ENCODE measurements around the gene SLC1A2. TPM values are rescaled to one million over a fixed set of nuclear protein-coding genes. Genes with fewer than 3 reads are reported as not detected.

The SLC1A2 gene
- total RNA-seq, 2 donors from 2014 or later, result 7.1 to 13.5 TPM

GRCh38 chr11:35265755-35266454 is 153.5 kb downstream of the SLC1A2 start:
- Histone ChIP-seq H3K36me3 (ENCODE audit: control insufficient read depth, insufficient read depth, low read length) (no peaks in the 10 kb centered on the region), H3K4me3 (ENCODE audit: low read length) (no peak overlapping the region), H3K9me3 (ENCODE audit: control insufficient read depth, low read length) (no peaks in the 10 kb centered on the region), H3K27ac (ENCODE audit: low read depth, low read length) (no peak overlapping the region), H3K27me3 (ENCODE audit: control insufficient read depth, insufficient read depth, low read length, poor library complexity, severe bottlenecking) (no peaks in the 10 kb centered on the region), H3K4me1 (ENCODE audit: control insufficient read depth, insufficient read depth, low read length) (peaks cover 11% of the 10 kb centered on the region), H3K9ac (ENCODE audit: extremely low read depth, low read length, poor library complexity, severe bottlenecking) (no peak overlapping the region)
- H3K27ac Mint-ChIP-seq, result no peak overlapping the region
- 89% methylated on average over 3 of the region's 3 CpGs; no CpG with 5 or more reads in 1 of the 2 experiments for WGBS, 2 experiments (ENCODE audit: insufficient coverage in 1 of 2, insufficient read length in 1 of 2)
- H3K27me3 Mint-ChIP-seq (ENCODE audit: insufficient read depth), result peaks cover 2% of the 10 kb centered on the region
- H3K4me3 Mint-ChIP-seq, result no peak overlapping the region
- peaks cover 17% of the 10 kb centered on the region for H3K4me1 Mint-ChIP-seq
- H3K36me3 Mint-ChIP-seq (ENCODE audit: low read depth), result no peaks in the 10 kb centered on the region
- no peak for TF ChIP-seq CTCF (conservative IDR thresholded peaks at IDR 0.05)
- DNase-seq, result no peak
- no peaks in the 10 kb centered on the region for H3K9me3 Mint-ChIP-seq

GRCh38 chr11:35262735-35263134 is 156.6 kb downstream of the SLC1A2 start:
- no peak for TF ChIP-seq CTCF (conservative IDR thresholded peaks at IDR 0.05)
- H3K27ac Mint-ChIP-seq, result no peak overlapping the region
- H3K9me3 ChIP-seq (ENCODE audit: control insufficient read depth, low read length), result no peaks in the 10 kb centered on the region
- H3K4me3 Mint-ChIP-seq, result no peak overlapping the region
- peaks cover 11% of the 10 kb centered on the region for H3K4me1 ChIP-seq (ENCODE audit: control insufficient read depth, insufficient read depth, low read length)
- no peak for DNase-seq
- H3K4me1 Mint-ChIP-seq, result peaks cover 13% of the 10 kb centered on the region
- H3K27me3 Mint-ChIP-seq (ENCODE audit: insufficient read depth), result no peaks in the 10 kb centered on the region
- H3K36me3 ChIP-seq (ENCODE audit: control insufficient read depth, insufficient read depth, low read length), result no peaks in the 10 kb centered on the region
- no peaks in the 10 kb centered on the region for H3K27me3 ChIP-seq (ENCODE audit: control insufficient read depth, insufficient read depth, low read length, poor library complexity, severe bottlenecking)
- no peak overlapping the region for H3K9ac ChIP-seq (ENCODE audit: extremely low read depth, low read length, poor library complexity, severe bottlenecking)
- no peak overlapping the region for H3K27ac ChIP-seq (ENCODE audit: low read depth, low read length)
- H3K9me3 Mint-ChIP-seq, result no peaks in the 10 kb centered on the region
- H3K36me3 Mint-ChIP-seq (ENCODE audit: low read depth), result no peaks in the 10 kb centered on the region
- no peak overlapping the region for H3K4me3 ChIP-seq (ENCODE audit: low read length)

- Histone ChIP-seq H3K4me1 (ENCODE audit: control insufficient read depth, insufficient read depth, low read length) (peaks cover 8% of the 10 kb centered on the region), H3K9ac (ENCODE audit: extremely low read depth, low read length, poor library complexity, severe bottlenecking) (no peak overlapping the region), H3K36me3 (ENCODE audit: control insufficient read depth, insufficient read depth, low read length) (no peaks in the 10 kb centered on the region), H3K27ac (ENCODE audit: low read depth, low read length) (no peak overlapping the region), H3K9me3 (ENCODE audit: control insufficient read depth, low read length) (no peaks in the 10 kb centered on the region), H3K27me3 (ENCODE audit: control insufficient read depth, insufficient read depth, low read length, poor library complexity, severe bottlenecking) (no peaks in the 10 kb centered on the region), H3K4me3 (ENCODE audit: low read length) (no peak overlapping the region)
- H3K4me1 Mint-ChIP-seq, result peaks cover 9% of the 10 kb centered on the region
- no peak overlapping the region for H3K4me3 Mint-ChIP-seq
- WGBS, 2 experiments (ENCODE audit: insufficient coverage in 1 of 2, insufficient read length in 1 of 2), result 91 to 100% methylated on average over 2 to 3 of the region's 3 CpGs
- H3K36me3 Mint-ChIP-seq (ENCODE audit: low read depth), result no peaks in the 10 kb centered on the region
- TF ChIP-seq CTCF (conservative IDR thresholded peaks at IDR 0.05), result no peak
- no peaks in the 10 kb centered on the region for H3K27me3 Mint-ChIP-seq (ENCODE audit: insufficient read depth)
- no peak overlapping the region for H3K27ac Mint-ChIP-seq
- no peaks in the 10 kb centered on the region for H3K9me3 Mint-ChIP-seq
- DNase-seq, result no peak
Observed at GRCh38 chr11:35262056-35262455, 157.3 kb downstream of the SLC1A2 start.
